IPS DF 19.7 (cell line): Measurements from ENCODE around the gene KRTAP12-3.
"Not testable (repeated sequence)": the region's sequence is repeated elsewhere in the genome, so short reads cannot be mapped to it uniquely, and the experiment has no call there.

Experiments used
- DNase-seq: peaks from one replicate; pipeline ENCODE4 v3.0.0-alpha.2; 2013; ENCODE audit warnings: low read depth, low spot score

The KRTAP12-3 gene

GRCh38 chr21:44627181-44627822 is 30.4 kb upstream of the KRTAP12-3 start:
- not testable (repeated sequence) for DNase-seq

- DNase-seq: not testable (repeated sequence)
Observed at GRCh38 chr21:44627831-44628233, 29.9 kb upstream of the KRTAP12-3 start.

GRCh38 chr21:44628707-44629391 is 28.9 kb upstream of the KRTAP12-3 start:
- DNase-seq: no peak

GRCh38 chr21:44630440-44630839 is 27.3 kb upstream of the KRTAP12-3 start:
- no peak for DNase-seq

- DNase-seq: no peak
Observed at GRCh38 chr21:44632067-44632466, 25.7 kb upstream of the KRTAP12-3 start.

- no peak for DNase-seq
Observed at GRCh38 chr21:44636209-44637017, 21.3 kb upstream of the KRTAP12-3 start.

GRCh38 chr21:44637018-44637850 is 20.5 kb upstream of the KRTAP12-3 start, which contains the start of gene KRTAP10-10:
Gene KRTAP10-10, plus strand, starts transcription at chr21:44637356. Its CDS starts 62 bp downstream, at chr21:44637418.
- no peak for DNase-seq

- not testable (repeated sequence) for DNase-seq
Observed at GRCh38 chr21:44637851-44638348, 19.8 kb upstream of the KRTAP12-3 start.

- DNase-seq: not testable (repeated sequence)
Observed at GRCh38 chr21:44638506-44639330, 19.0 kb upstream of the KRTAP12-3 start.

- DNase-seq: no peak
Observed at GRCh38 chr21:44639331-44639655, 18.4 kb upstream of the KRTAP12-3 start.

GRCh38 chr21:44640761-44641160 is 17.0 kb upstream of the KRTAP12-3 start:
- DNase-seq: no peak

GRCh38 chr21:44643741-44644310 is 13.9 kb upstream of the KRTAP12-3 start:
- no peak for DNase-seq

- DNase-seq: no peak
Observed at GRCh38 chr21:44644878-44645277, 12.9 kb upstream of the KRTAP12-3 start.

GRCh38 chr21:44646366-44647221 is 11.1 kb upstream of the KRTAP12-3 start, which contains the start of gene KRTAP10-11:
Gene KRTAP10-11, plus strand, starts transcription at chr21:44646414. Its CDS starts 45 bp downstream, at chr21:44646459.
- not testable (repeated sequence) for DNase-seq

- DNase-seq: no peak
Observed at GRCh38 chr21:44647222-44647552, 10.5 kb upstream of the KRTAP12-3 start.

- DNase-seq: no peak
Observed at GRCh38 chr21:44648557-44649311, 9.0 kb upstream of the KRTAP12-3 start.

- DNase-seq: no peak
Observed at GRCh38 chr21:44649521-44650100, 8.1 kb upstream of the KRTAP12-3 start.
